ENCODE results near the gene YWHAB.

- TF ChIP-seq CTCF (IDR thresholded peaks at IDR 0.05; ENCODE audit: poor library complexity) (no peak), EZH2 (IDR thresholded peaks at IDR 0.05; ENCODE audit: borderline replicate concordance) (no peak)
Observed at GRCh38 chr20:44850837-44851236, 34.7 kb upstream of the YWHAB start.

All from hepatocyte (in vitro differentiated cells).